ENCODE results near the gene MAPK1. TPM values are rescaled to one million over a fixed set of nuclear protein-coding genes. Genes with fewer than 3 reads are reported as not detected.
"Not testable (repeated sequence)": the region's sequence is repeated elsewhere in the genome, so short reads cannot be mapped to it uniquely, and the experiment has no call there.

The MAPK1 gene
- total RNA-seq, 4 donors from 2014 or later: 29.0 to 46.8 (median 35.1) TPM

- ATAC-seq (ENCODE audit: low FRiP score) (no peak), DNase-seq (ENCODE audit: low spot score) (no peak)
- TF ChIP-seq CTCF (IDR thresholded peaks at IDR 0.05): no peak
These were observed 22.0 kb upstream of the MAPK1 start for GRCh38 chr22:21889251-21889990.

GRCh38 chr22:21887841-21888240, 20.4 kb upstream of the MAPK1 start:
- TF ChIP-seq CTCF (IDR thresholded peaks at IDR 0.05): no peak
- DNase-seq (ENCODE audit: low spot score) (no peak), ATAC-seq (ENCODE audit: low FRiP score) (no peak)

GRCh38 chr22:21883930-21884329, 16.5 kb upstream of the MAPK1 start:
- not testable (repeated sequence) for DNase-seq (ENCODE audit: low spot score); ATAC-seq (ENCODE audit: low FRiP score)

- not testable (repeated sequence) for DNase-seq (ENCODE audit: low spot score); ATAC-seq (ENCODE audit: low FRiP score)
These were observed 15.4 kb upstream of the MAPK1 start for GRCh38 chr22:21882754-21883333.

- TF ChIP-seq CTCF (IDR thresholded peaks at IDR 0.05): no peak
- DNase-seq (ENCODE audit: low spot score): no peak
- ATAC-seq (ENCODE audit: low FRiP score): no peak
These were observed 14.7 kb upstream of the MAPK1 start for GRCh38 chr22:21881841-21882753.

- DNase-seq (ENCODE audit: low spot score) (no peak), ATAC-seq (ENCODE audit: low FRiP score) (peak; percentile 62)
- TF ChIP-seq CTCF (IDR thresholded peaks at IDR 0.05): no peak
These were observed 9.2 kb upstream of the MAPK1 start for GRCh38 chr22:21876486-21877176.

GRCh38 chr22:21874953-21875352, 7.5 kb upstream of the MAPK1 start:
- not testable (repeated sequence) for ATAC-seq (ENCODE audit: low FRiP score); DNase-seq (ENCODE audit: low spot score)

- DNase-seq (ENCODE audit: low spot score): no peak
These were observed 6.2 kb upstream of the MAPK1 start for GRCh38 chr22:21873619-21874018.

GRCh38 chr22:21872741-21873140, 5.3 kb upstream of the MAPK1 start:
- ATAC-seq (ENCODE audit: low FRiP score); DNase-seq (ENCODE audit: low spot score): not testable (repeated sequence)

More at GRCh38 chr22:21873619-21874018, 6.2 kb upstream of the MAPK1 start:
- no peak for TF ChIP-seq CTCF (IDR thresholded peaks at IDR 0.05)
- no peak for ATAC-seq (ENCODE audit: low FRiP score)

Data from omental fat pad (tissue), 4 donors.